Upper lobe of left lung (tissue), 6 donors: ENCODE measurements around the gene GJC1. TPM values are rescaled to one million over a fixed set of nuclear protein-coding genes. Genes with fewer than 3 reads are reported as not detected.

Source experiments
- ATAC-seq, 2 donors: fragments of 200-7000 bp; cut with Tn5 transposase; one replicate each; pipeline ENCODE4 v1.9.1; 2022; ENCODE audit warnings: mild to moderate bottlenecking in 2 of 2, moderate library complexity in 2 of 2; ENCODE audit not compliant: low FRiP score in 2 of 2
- DNase-seq, 2 donors: peaks; one replicate each; pipeline ENCODE4 v3.0.0-alpha.2; 2019 to 2020
- H3K27ac ChIP-seq, 4 donors: fragments of 200-600 bp; sonication (generic); one replicate each; pipeline ENCODE4 v1.5.1; 2016 to 2019
- H3K27me3 ChIP-seq, 4 donors: fragments of 200-600 bp; sonication (generic); one replicate each; pipeline ENCODE4 v1.5.1; 2017 to 2019
- H3K36me3 ChIP-seq, 4 donors: fragments of 200-600 bp; sonication (generic); one replicate each; pipeline ENCODE4 v1.5.1; 2016 to 2019
- H3K4me1 ChIP-seq, 4 donors: fragments of 200-600 bp; sonication (generic); one replicate each; pipeline ENCODE4 v1.5.1; 2018 to 2019
- H3K4me3 ChIP-seq, 4 donors: fragments of 200-600 bp; sonication (generic); one replicate each; pipeline ENCODE4 v1.5.1; 2017 to 2019; ENCODE audit warnings: mild to moderate bottlenecking in 2 of 4, moderate library complexity in 1 of 4
- H3K9me3 ChIP-seq, 4 donors: fragments of 200-600 bp; sonication (generic); one replicate each; pipeline ENCODE4 v1.5.1; 2018 to 2019
- EP300 ChIP-seq, 4 donors: sonication (generic); formaldehyde crosslinking; IDR thresholded peaks; one replicate each; pipeline ENCODE4 v1.5.1; 2017; ENCODE audit warnings: antibody characterized with exemption in 4 of 4, control low read depth in 2 of 4
- POLR2A ChIP-seq, 4 donors: fragments of 450-650 bp; IDR thresholded peaks; one replicate each; pipeline ENCODE4 v1.5.1; 2016 to 2017; ENCODE audit warnings: antibody characterized with exemption in 4 of 4, mild to moderate bottlenecking in 2 of 4
- POLR2AphosphoS5 ChIP-seq, 2 donors: sonication (generic); formaldehyde crosslinking; IDR thresholded peaks; one replicate each; pipeline ENCODE4 v1.5.1; 2017; ENCODE audit warnings: antibody characterized with exemption in 2 of 2
- WGBS, 2 donors: methylation state at CpG; one replicate each; pipeline ENCODE4 v1.1.5; 2017 to 2018; 5-methylcytosine and 5-hydroxymethylcytosine counted together
- total RNA-seq, 6 donors: library from RNA; depleted of rRNA in 4 of 6; stranded (reverse); fragments of >200 nt in 4 of 6; gene quantifications; one replicate each; pipeline versions ENCODE4 v1.1.0 to v1.2.1, GENCODE V29; 2016 to 2021
- TF ChIP-seq, protein P1 (sequence below), 6 experiments: fragments of 450-650 bp in 4 of 6; fragments of 200-600 bp in 2 of 6; sonication (generic) in 2 of 6; IDR thresholded peaks; one replicate each; pipeline ENCODE4 v1.5.1; 2016 to 2019; ENCODE audit warnings: antibody characterized with exemption in 6 of 6
- donor health status: DM: no; HTN: no; CAD: no; lungs with moderate emphysema.
- donor health status: DM: no; HTN: yes; CAD: no; lungs with severe emphysema.

GJC1 gene
- 10 to 100 TPM in 2 of 6 donors, 1 to 10 TPM in 4; 4.2 to 14.8 (median 8.6) TPM for total RNA-seq

DNA sequence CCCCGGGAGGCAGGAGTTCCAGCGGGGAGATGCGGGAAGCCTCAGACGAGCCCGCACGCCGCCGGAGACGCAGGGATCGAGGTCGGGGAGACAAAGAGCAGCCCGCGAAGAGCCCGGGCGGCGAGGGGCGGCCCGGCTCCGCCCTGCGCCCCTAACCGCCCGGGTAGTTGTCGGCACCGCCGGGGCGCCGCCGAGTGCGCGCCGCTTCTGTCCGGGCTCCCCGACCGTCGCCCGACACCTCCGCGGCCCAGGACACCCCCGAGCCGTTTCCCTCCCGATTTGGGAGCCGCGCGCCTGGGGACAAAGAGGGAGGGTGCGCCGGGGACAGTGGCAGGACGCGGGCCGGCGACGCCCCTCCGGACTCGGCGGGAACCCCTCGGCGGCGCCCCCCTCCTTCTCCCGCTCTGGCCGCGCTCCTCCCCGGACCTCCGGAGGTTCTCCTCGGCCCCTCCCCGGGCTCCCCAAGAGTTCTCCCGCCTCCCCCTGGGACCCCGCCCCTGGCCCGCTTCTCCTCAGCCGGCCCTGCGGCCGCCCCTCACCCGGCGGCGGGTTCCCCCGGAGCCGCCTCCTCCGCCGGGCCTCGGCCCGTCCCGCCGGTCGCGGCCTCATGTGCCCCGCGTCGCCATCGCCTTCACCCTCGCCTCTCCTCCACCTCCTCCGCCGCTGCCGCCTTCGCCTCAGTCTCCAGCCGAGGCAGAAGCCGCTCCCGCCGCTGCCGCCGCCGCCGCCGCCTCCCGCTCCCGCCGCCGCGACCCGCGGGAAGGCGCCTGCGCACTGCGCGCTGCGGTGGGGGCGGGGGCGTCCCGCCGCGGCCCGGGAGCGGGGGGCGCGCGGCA is at the start of gene GJC1:
Gene GJC1, minus strand, starts transcription at position 765 of the 836 bp plus-strand sequence. CDS start 24,470 bp downstream, outside the sequence.
- peak in 1 of 2 donors; percentile 86 for DNase-seq
- peak within 1 kb of the TSS; percentile 42 to 67 (median 52) for H3K4me3 ChIP-seq
- peaks cover 0 to 33% (median 8%) of the 10 kb centered on the region in 4 donors for H3K27me3 ChIP-seq
- H3K9me3 ChIP-seq = no peaks in the 10 kb centered on the region
- WGBS, 2 donors = 1% methylated on average over 54 of the region's 123 CpGs; no CpG with 5 or more reads in 1 of the 2 donors
- H3K27ac ChIP-seq = peak within 1 kb of the TSS; percentile 71 to 85 (median 80)
- no peaks in the 10 kb centered on the region for H3K36me3 ChIP-seq
- TF ChIP-seq POLR2A (IDR thresholded peaks at IDR 0.05) = no peak
- TF ChIP-seq POLR2AphosphoS5 (IDR thresholded peaks at IDR 0.05) = peak in 1 of 2 donors; percentile 2
- TF ChIP-seq, protein P1, sequence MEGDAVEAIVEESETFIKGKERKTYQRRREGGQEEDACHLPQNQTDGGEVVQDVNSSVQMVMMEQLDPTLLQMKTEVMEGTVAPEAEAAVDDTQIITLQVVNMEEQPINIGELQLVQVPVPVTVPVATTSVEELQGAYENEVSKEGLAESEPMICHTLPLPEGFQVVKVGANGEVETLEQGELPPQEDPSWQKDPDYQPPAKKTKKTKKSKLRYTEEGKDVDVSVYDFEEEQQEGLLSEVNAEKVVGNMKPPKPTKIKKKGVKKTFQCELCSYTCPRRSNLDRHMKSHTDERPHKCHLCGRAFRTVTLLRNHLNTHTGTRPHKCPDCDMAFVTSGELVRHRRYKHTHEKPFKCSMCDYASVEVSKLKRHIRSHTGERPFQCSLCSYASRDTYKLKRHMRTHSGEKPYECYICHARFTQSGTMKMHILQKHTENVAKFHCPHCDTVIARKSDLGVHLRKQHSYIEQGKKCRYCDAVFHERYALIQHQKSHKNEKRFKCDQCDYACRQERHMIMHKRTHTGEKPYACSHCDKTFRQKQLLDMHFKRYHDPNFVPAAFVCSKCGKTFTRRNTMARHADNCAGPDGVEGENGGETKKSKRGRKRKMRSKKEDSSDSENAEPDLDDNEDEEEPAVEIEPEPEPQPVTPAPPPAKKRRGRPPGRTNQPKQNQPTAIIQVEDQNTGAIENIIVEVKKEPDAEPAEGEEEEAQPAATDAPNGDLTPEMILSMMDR (IDR thresholded peaks at IDR 0.05) = no peak
- H3K4me1 ChIP-seq = peaks cover 9 to 26% (median 15%) of the 10 kb centered on the region in 4 donors
- peak in 1 of 2 donors; percentile 64 for ATAC-seq

DNA sequence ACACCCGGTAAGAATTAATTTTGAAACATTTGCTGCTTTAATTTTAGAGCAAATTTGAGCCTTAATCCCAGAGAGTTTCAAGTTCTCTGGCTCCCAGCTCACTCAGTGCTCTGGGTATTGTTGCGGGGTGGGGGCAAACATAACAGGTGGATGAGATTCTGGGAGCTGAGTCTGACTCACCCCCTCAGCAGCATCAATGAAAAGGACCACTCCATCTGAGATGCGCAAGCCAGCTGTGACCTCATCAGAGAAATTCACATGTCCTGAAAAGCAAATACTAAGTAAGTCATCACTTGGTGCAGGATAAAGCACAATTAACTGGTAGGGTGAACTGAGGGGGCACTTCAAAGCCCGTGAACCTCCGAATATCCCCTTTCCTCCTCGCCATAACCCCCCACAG is 49.3 kb upstream of the GJC1 start:
- Histone ChIP-seq H3K27me3 (no peaks in the 10 kb centered on the region), H3K36me3 (peaks cover 72 to 99% (median 80%) of the 10 kb centered on the region in 4 donors), H3K4me3 (no peak overlapping the region), H3K27ac (no peak overlapping the region), H3K4me1 (no peaks in the 10 kb centered on the region), H3K9me3 (no peaks in the 10 kb centered on the region)
- 94 to 97% methylated on average over 6 of the region's 6 CpGs for WGBS, 2 donors
- DNase-seq (no peak), ATAC-seq (no peak)
- TF ChIP-seq EP300 (IDR thresholded peaks at IDR 0.05) (no peak), POLR2AphosphoS5 (IDR thresholded peaks at IDR 0.05) (no peak)

DNA sequence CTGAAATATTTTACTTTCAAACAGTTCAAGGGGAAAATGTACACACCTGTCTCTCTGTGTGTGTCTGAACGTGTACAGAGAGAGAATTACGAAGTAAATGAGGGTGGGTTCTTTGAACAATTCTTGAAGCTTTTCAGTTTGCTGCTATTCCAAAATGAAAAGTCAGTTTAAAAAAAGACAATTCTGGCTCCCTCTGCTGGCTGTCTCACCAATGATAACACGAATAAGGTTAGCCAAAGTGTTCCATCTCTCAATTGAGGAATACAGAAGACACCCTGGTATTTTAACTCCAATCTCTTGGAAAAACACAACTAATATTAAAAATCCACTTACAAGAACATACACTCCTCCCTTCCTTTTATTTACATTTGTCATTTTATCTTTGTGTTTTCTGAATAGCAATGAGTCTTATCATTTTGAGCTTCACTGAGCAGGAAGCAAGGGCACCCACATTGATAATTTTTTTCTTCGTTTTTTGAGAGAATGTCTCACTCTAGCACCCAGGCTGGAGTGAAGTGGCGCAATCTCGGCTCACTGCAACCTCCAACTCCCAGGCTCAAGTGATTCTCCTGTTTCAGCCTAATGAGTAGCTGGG is 48.6 kb upstream of the GJC1 start:
- ATAC-seq = no peak
- 58 to 60% methylated on average over 6 of the region's 6 CpGs for WGBS, 2 donors

GRCh38 chr17:44877121-44877520 is 47.0 kb upstream of the GJC1 start:
- DNase-seq (no peak), ATAC-seq (no peak)
- Histone ChIP-seq H3K9me3 (no peaks in the 10 kb centered on the region), H3K4me1 (no peaks in the 10 kb centered on the region), H3K27me3 (no peaks in the 10 kb centered on the region), H3K36me3 (peaks cover 60 to 97% (median 74%) of the 10 kb centered on the region in 4 donors), H3K27ac (no peak overlapping the region), H3K4me3 (no peak overlapping the region)
- TF ChIP-seq EP300 (IDR thresholded peaks at IDR 0.05) = no peak
- TF ChIP-seq POLR2A (IDR thresholded peaks at IDR 0.05) = no peak
- WGBS, 2 donors = 87 to 88% methylated on average over 5 of the region's 5 CpGs

More for the DNA sequence above, 48.6 kb upstream of the GJC1 start:
- H3K4me1 ChIP-seq = no peaks in the 10 kb centered on the region
- peaks cover 69 to 97% (median 78%) of the 10 kb centered on the region in 4 donors for H3K36me3 ChIP-seq
- no peak overlapping the region for H3K4me3 ChIP-seq
- H3K27ac ChIP-seq = no peak overlapping the region
- TF ChIP-seq, protein P1 (IDR thresholded peaks at IDR 0.05) = peak in 4 of 6 experiments; percentile 23 to 38 (median 35)
- TF ChIP-seq POLR2AphosphoS5 (IDR thresholded peaks at IDR 0.05) = no peak
- no peaks in the 10 kb centered on the region for H3K9me3 ChIP-seq
- no peaks in the 10 kb centered on the region for H3K27me3 ChIP-seq
- no peak for DNase-seq

- Histone ChIP-seq H3K9me3 (no peaks in the 10 kb centered on the region), H3K27me3 (no peaks in the 10 kb centered on the region), H3K36me3 (peaks cover 55 to 97% (median 77%) of the 10 kb centered on the region in 4 donors), H3K4me3 (no peak overlapping the region), H3K27ac (no peak overlapping the region), H3K4me1 (no peaks in the 10 kb centered on the region)
- ATAC-seq (no peak), DNase-seq (no peak)
- 94 to 96% methylated on average over 6 of the region's 6 CpGs for WGBS, 2 donors
- TF ChIP-seq EP300 (IDR thresholded peaks at IDR 0.05) (no peak), POLR2A (IDR thresholded peaks at IDR 0.05) (no peak), POLR2AphosphoS5 (IDR thresholded peaks at IDR 0.05) (no peak)
- TF ChIP-seq, protein P1 (IDR thresholded peaks at IDR 0.05) = no peak
Measured at GRCh38 chr17:44875761-44876160, 45.7 kb upstream of the GJC1 start.
